Liver (tissue), 9 donors: ENCODE results near the gene HTR3A. TPM values are rescaled to one million over a fixed set of nuclear protein-coding genes. Genes with fewer than 3 reads are reported as not detected.
A peak's percentile ranks its signal among the peaks of the same experiment; 100 is the strongest.

Source experiments
- DNase-seq: peaks from one replicate; pipeline ENCODE4 v3.0.0-alpha.2; 2017; ENCODE audit warnings: low spot score
- H3K27ac ChIP-seq, 2 donors: one replicate each; pipeline ENCODE4 v1.7.0; 2013; ENCODE audit warnings: inconsistent platforms in 2 of 2, low read length in 2 of 2, control low read depth in 1 of 2, low read depth in 1 of 2, mild to moderate bottlenecking in 1 of 2
- H3K27me3 ChIP-seq, 4 donors: one replicate each; pipeline versions ENCODE4 v1.6.1 to v1.7.0; 2013; ENCODE audit warnings: low read length in 3 of 4, inconsistent platforms in 1 of 4, mild to moderate bottlenecking in 1 of 4, moderate library complexity in 1 of 4; ENCODE audit not compliant: control insufficient read depth in 4 of 4, insufficient read depth in 4 of 4
- H3K36me3 ChIP-seq, 4 donors: one replicate each; pipeline versions ENCODE4 v1.6.1 to v1.7.0; 2013; ENCODE audit warnings: low read length in 3 of 4, mild to moderate bottlenecking in 3 of 4, low read depth in 1 of 4, moderate library complexity in 1 of 4; ENCODE audit not compliant: control insufficient read depth in 4 of 4, insufficient read depth in 3 of 4
- H3K4me1 ChIP-seq, 4 donors: one replicate each; pipeline versions ENCODE4 v1.6.1 to v1.7.0; 2013; ENCODE audit warnings: low read length in 3 of 4, mild to moderate bottlenecking in 3 of 4, moderate library complexity in 1 of 4; ENCODE audit not compliant: control insufficient read depth in 4 of 4, insufficient read depth in 4 of 4
- H3K4me3 ChIP-seq, 3 donors: one replicate each; pipeline versions ENCODE4 v1.6.1 to v1.7.0; 2013; ENCODE audit warnings: low read length in 3 of 3, control low read depth in 1 of 3, low read depth in 1 of 3, mild to moderate bottlenecking in 1 of 3
- H3K9ac ChIP-seq, 2 donors: one replicate each; pipeline ENCODE4 v1.7.0; 2013; ENCODE audit warnings: low read length in 2 of 2, mild to moderate bottlenecking in 2 of 2, moderate library complexity in 2 of 2, control low read depth in 1 of 2, low read depth in 1 of 2
- H3K9me3 ChIP-seq, 4 donors: one replicate each; pipeline versions ENCODE4 v1.6.1 to v1.7.0; 2013; ENCODE audit warnings: low read length in 3 of 4; ENCODE audit not compliant: control insufficient read depth in 4 of 4
- CTCF ChIP-seq: fragments of 150-350 bp; IDR thresholded peaks from 2 replicates; pipeline ENCODE4 v1.5.1; 2017; ENCODE audit warnings: improper control_type of control experiment, low read depth, low read length; ENCODE audit not compliant: missing input control
- EGR1 ChIP-seq, 2 donors: IDR thresholded peaks; 2 replicates each; pipeline ENCODE4 v1.6.1; 2016 to 2018; ENCODE audit warnings: antibody characterized with exemption in 2 of 2, low read depth in 2 of 2
- FOXA1 ChIP-seq: IDR thresholded peaks from 2 replicates; pipeline ENCODE4 v1.6.1; 2016; ENCODE audit warnings: antibody characterized with exemption
- FOXA2 ChIP-seq: IDR thresholded peaks from 2 replicates; pipeline ENCODE4 v1.6.1; 2016; ENCODE audit warnings: antibody characterized with exemption
- GABPA ChIP-seq, 2 donors: IDR thresholded peaks in 1 of 2; conservative IDR thresholded peaks in 1 of 2; 2 replicates each; pipeline ENCODE4 v1.6.1; 2016; ENCODE audit warnings: antibody characterized with exemption in 2 of 2, mild to moderate bottlenecking in 1 of 2, moderate library complexity in 1 of 2
- HNF4A ChIP-seq, 2 donors: conservative IDR thresholded peaks; 2 replicates each; pipeline ENCODE4 v1.6.1; 2016; ENCODE audit warnings: antibody characterized with exemption in 2 of 2, mild to moderate bottlenecking in 2 of 2
- HNF4G ChIP-seq: IDR thresholded peaks from 2 replicates; pipeline ENCODE4 v1.6.1; 2016; ENCODE audit warnings: antibody characterized with exemption
- JUND ChIP-seq, 2 donors: IDR thresholded peaks; 2 replicates each; pipeline ENCODE4 v1.6.1; 2016; ENCODE audit warnings: antibody characterized with exemption in 2 of 2
- MAX ChIP-seq: IDR thresholded peaks from 2 replicates; pipeline ENCODE4 v1.6.1; 2016; ENCODE audit warnings: antibody characterized with exemption
- NR2F2 ChIP-seq: IDR thresholded peaks from 2 replicates; pipeline ENCODE4 v1.6.1; 2016; ENCODE audit warnings: antibody characterized with exemption
- RAD21 ChIP-seq, 2 donors: IDR thresholded peaks; 2 replicates each; pipeline ENCODE4 v1.6.1; 2016; ENCODE audit warnings: antibody characterized with exemption in 2 of 2, mild to moderate bottlenecking in 2 of 2
- REST ChIP-seq: IDR thresholded peaks from 2 replicates; pipeline ENCODE4 v1.6.1; 2016; ENCODE audit warnings: antibody characterized with exemption, mild to moderate bottlenecking
- RXRA ChIP-seq, 2 donors: IDR thresholded peaks; 2 replicates each; pipeline ENCODE4 v1.6.1; 2017 to 2018; ENCODE audit warnings: antibody characterized with exemption in 2 of 2, mild to moderate bottlenecking in 1 of 2
- SP1 ChIP-seq: IDR thresholded peaks from 2 replicates; pipeline ENCODE4 v1.6.1; 2018; ENCODE audit warnings: antibody characterized with exemption, mild to moderate bottlenecking
- TAF1 ChIP-seq: conservative IDR thresholded peaks from 2 replicates; pipeline ENCODE4 v1.6.1; 2016; ENCODE audit warnings: antibody characterized with exemption, mild to moderate bottlenecking
- YY1 ChIP-seq: IDR thresholded peaks from 2 replicates; pipeline ENCODE4 v1.6.1; 2016; ENCODE audit warnings: antibody characterized with exemption, mild to moderate bottlenecking
- WGBS: extraction: QIAGEN DNeasy Blood & Tissue Kit; methylation state at CpG from one replicate; pipeline ENCODE4 v1.1.7; 2013; 5-methylcytosine and 5-hydroxymethylcytosine counted together
- polyA plus RNA-seq, 2 donors: library from polyadenylated mRNA; stranded (reverse) in 1 of 2; unstranded in 1 of 2; fragments of 200-250 nt in 1 of 2; fragments of >200 nt in 1 of 2; fragmentation: Nextera tagmentation in 1 of 2; extraction: Ambion mirVana in 1 of 2; gene quantifications; one replicate each; pipeline versions ENCODE4 v1.2.1 to v1.2.3, GENCODE V29; 2013 to 2015
- total RNA-seq, 2 donors: library from RNA; depleted of rRNA; stranded (reverse); fragments of >200 nt; gene quantifications; one replicate each; pipeline ENCODE4 v1.2.3, GENCODE V29; 2014
- TF ChIP-seq, protein P1 (sequence below): IDR thresholded peaks from 2 replicates; pipeline ENCODE4 v1.6.1; 2016; ENCODE audit warnings: antibody characterized with exemption
- TF ChIP-seq, protein P2 (sequence below): IDR thresholded peaks from 2 replicates; pipeline ENCODE4 v1.6.1; 2016; ENCODE audit warnings: antibody characterized with exemption
- donor health status: healthy.
- donor health status: healthy.
- donor health status: healthy.
- donor health status: healthy.
- donor health status: healthy.

HTR3A gene
- total and polyA plus RNA-seq, 4 donors = not detected

GRCh38 chr11:113989381-113989780, 14.5 kb downstream of the HTR3A start (continued):
- TF ChIP-seq CTCF (no peak), SP1 (no peak), RXRA (IDR thresholded peaks at IDR 0.05) (no peak), JUND (IDR thresholded peaks at IDR 0.05) (no peak), FOXA2 (no peak), TAF1 (no peak), NR2F2 (no peak), HNF4G (no peak), GABPA (IDR thresholded peaks at IDR 0.05 in 1 of 2, conservative IDR thresholded peaks at IDR 0.05 in 1 of 2) (no peak), RAD21 (IDR thresholded peaks at IDR 0.05) (no peak)

GRCh38 chr11:113989916-113990315, 15.0 kb downstream of the HTR3A start:
- Histone ChIP-seq H3K9me3 (no peaks in the 10 kb centered on the region), H3K36me3 (no peaks in the 10 kb centered on the region), H3K9ac (no peak overlapping the region), H3K27me3 (no peaks in the 10 kb centered on the region), H3K4me3 (no peak overlapping the region), H3K4me1 (peaks cover 0 to 6% (median 2%) of the 10 kb centered on the region in 4 donors), H3K27ac (no peak overlapping the region)
- TF ChIP-seq, protein P1, sequence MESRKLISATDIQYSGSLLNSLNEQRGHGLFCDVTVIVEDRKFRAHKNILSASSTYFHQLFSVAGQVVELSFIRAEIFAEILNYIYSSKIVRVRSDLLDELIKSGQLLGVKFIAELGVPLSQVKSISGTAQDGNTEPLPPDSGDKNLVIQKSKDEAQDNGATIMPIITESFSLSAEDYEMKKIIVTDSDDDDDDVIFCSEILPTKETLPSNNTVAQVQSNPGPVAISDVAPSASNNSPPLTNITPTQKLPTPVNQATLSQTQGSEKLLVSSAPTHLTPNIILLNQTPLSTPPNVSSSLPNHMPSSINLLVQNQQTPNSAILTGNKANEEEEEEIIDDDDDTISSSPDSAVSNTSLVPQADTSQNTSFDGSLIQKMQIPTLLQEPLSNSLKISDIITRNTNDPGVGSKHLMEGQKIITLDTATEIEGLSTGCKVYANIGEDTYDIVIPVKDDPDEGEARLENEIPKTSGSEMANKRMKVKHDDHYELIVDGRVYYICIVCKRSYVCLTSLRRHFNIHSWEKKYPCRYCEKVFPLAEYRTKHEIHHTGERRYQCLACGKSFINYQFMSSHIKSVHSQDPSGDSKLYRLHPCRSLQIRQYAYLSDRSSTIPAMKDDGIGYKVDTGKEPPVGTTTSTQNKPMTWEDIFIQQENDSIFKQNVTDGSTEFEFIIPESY = no peak
- TF ChIP-seq JUND (IDR thresholded peaks at IDR 0.05) = no peak
- TF ChIP-seq HNF4G = peak; percentile 81
- peak; percentile 62 for TF ChIP-seq REST
- no peak for TF ChIP-seq FOXA1
- TF ChIP-seq MAX = no peak
- TF ChIP-seq, protein P2, sequence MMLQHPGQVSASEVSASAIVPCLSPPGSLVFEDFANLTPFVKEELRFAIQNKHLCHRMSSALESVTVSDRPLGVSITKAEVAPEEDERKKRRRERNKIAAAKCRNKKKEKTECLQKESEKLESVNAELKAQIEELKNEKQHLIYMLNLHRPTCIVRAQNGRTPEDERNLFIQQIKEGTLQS = no peak
- TF ChIP-seq SP1 = no peak
- peak in 1 of 2 donors; percentile 39 for TF ChIP-seq RXRA (IDR thresholded peaks at IDR 0.05)
- no peak for TF ChIP-seq NR2F2
- TF ChIP-seq RAD21 (IDR thresholded peaks at IDR 0.05) = no peak
- TF ChIP-seq GABPA (IDR thresholded peaks at IDR 0.05 in 1 of 2, conservative IDR thresholded peaks at IDR 0.05 in 1 of 2) = no peak
- no peak for TF ChIP-seq EGR1 (IDR thresholded peaks at IDR 0.05; ENCODE audit: low read depth in 2 of 2)
- TF ChIP-seq HNF4A (conservative IDR thresholded peaks at IDR 0.05) = peak; percentile 92 to 95
- no peak for TF ChIP-seq YY1
- TF ChIP-seq FOXA2 = no peak
- DNase-seq = no peak
- WGBS = 21% methylated on average over 2 of the region's 2 CpGs
